Dermis blood vessel endothelial cell (primary cell): ENCODE results near the gene R3HDM2. TPM values are rescaled to one million over a fixed set of nuclear protein-coding genes. Genes with fewer than 3 reads are reported as not detected.
A peak's percentile ranks its signal among the peaks of the same experiment; 100 is the strongest.
"Not testable (repeated sequence)": the region's sequence is repeated elsewhere in the genome, so short reads cannot be mapped to it uniquely, and the experiment has no call there.

Source experiments
- DNase-seq: peaks from one replicate; pipeline ENCODE4 v3.0.0; 2010
- total RNA-seq: library from RNA; depleted of rRNA; stranded (reverse); fragments of >200 nt; gene quantifications from 2 replicates; pipeline ENCODE4 v1.2.3, GENCODE V29; 2014

R3HDM2 gene
- total RNA-seq, 1 donor from 2014 or later = 8.8 TPM

GRCh38 chr12:57325395-57325794 is 105.4 kb downstream of the R3HDM2 start:
- DNase-seq = no peak

GRCh38 chr12:57323416-57323815 is 107.4 kb downstream of the R3HDM2 start:
- no peak for DNase-seq

GRCh38 chr12:57320639-57321038 is 110.2 kb downstream of the R3HDM2 start:
- DNase-seq = no peak

- no peak for DNase-seq
Measured at GRCh38 chr12:57319678-57320469, 111.0 kb downstream of the R3HDM2 start.

GRCh38 chr12:57315681-57316080 is 115.2 kb downstream of the R3HDM2 start:
- no peak for DNase-seq

GRCh38 chr12:57312287-57312686 is 118.6 kb downstream of the R3HDM2 start:
- not testable (repeated sequence) for DNase-seq

GRCh38 chr12:57309420-57309819 is 121.4 kb downstream of the R3HDM2 start:
- peak; percentile 51 for DNase-seq

GRCh38 chr12:57300961-57301584 is 129.8 kb downstream of the R3HDM2 start:
- no peak for DNase-seq

GRCh38 chr12:57299514-57300016 is 131.3 kb downstream of the R3HDM2 start:
- no peak for DNase-seq

GRCh38 chr12:57296291-57296690 is 134.6 kb downstream of the R3HDM2 start:
- no peak for DNase-seq

- DNase-seq = not testable (repeated sequence)
Measured at GRCh38 chr12:57282073-57282472, 148.8 kb downstream of the R3HDM2 start.

GRCh38 chr12:57280211-57281062 is 150.4 kb downstream of the R3HDM2 start:
- DNase-seq = peak; percentile 87

- no peak for DNase-seq
Measured at GRCh38 chr12:57278465-57279381, 152.1 kb downstream of the R3HDM2 start.

- DNase-seq = peak; percentile 64
Measured at GRCh38 chr12:57276935-57277563, 153.8 kb downstream of the R3HDM2 start.

- not testable (repeated sequence) for DNase-seq
Measured at GRCh38 chr12:57276233-57276632, 154.6 kb downstream of the R3HDM2 start.

- no peak for DNase-seq
Measured at GRCh38 chr12:57273516-57273915, 157.3 kb downstream of the R3HDM2 start.

- peak; percentile 62 for DNase-seq
Measured at GRCh38 chr12:57272337-57273151, 158.3 kb downstream of the R3HDM2 start.

GRCh38 chr12:57270966-57271470 is 159.8 kb downstream of the R3HDM2 start:
- peak; percentile 24 for DNase-seq

- DNase-seq = no peak
Measured at GRCh38 chr12:57268264-57268663, 162.6 kb downstream of the R3HDM2 start.

- DNase-seq = no peak
Measured at GRCh38 chr12:57266681-57267080, 164.2 kb downstream of the R3HDM2 start.
